Measurements from ENCODE around the gene ARHGAP10.

Gene ARHGAP10

DNA sequence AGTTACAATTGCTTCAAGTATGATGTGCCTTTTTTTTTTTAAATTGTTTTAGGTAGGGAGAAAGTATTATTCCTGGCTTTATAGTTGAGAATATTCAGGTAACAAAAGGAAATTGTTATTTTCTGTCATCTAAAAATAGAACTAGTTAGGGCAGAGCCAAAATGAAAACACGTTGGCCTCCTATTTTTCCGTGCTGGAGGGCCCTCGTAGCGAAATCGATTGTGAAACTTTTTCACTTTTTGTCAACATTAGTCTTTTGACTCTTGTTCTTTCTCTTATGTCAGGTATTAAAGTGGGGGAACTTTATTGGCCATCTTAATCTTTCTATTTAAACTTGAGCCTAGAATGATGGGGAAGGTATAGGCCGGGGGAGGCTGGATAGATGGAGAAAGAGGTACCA, 104.9 kb downstream of the ARHGAP10 start:
- H3K4me1 ChIP-seq (ENCODE audit: low read depth, poor library complexity, severe bottlenecking): peaks cover under 1% of the 10 kb centered on the region
- H3K36me3 ChIP-seq (ENCODE audit: insufficient read depth): no peaks in the 10 kb centered on the region
- no peak overlapping the region for H3K9ac ChIP-seq
- no peak overlapping the region for H2AFZ ChIP-seq (ENCODE audit: low read depth)
- H3K4me3 ChIP-seq (IDR thresholded peaks at IDR 0.05; ENCODE audit: insufficient read depth, low read depth, low read length): no peak overlapping the region
- H3K4me2 ChIP-seq: no peak overlapping the region
- H4K20me1 ChIP-seq (ENCODE audit: insufficient read depth): no peaks in the 10 kb centered on the region
- no peaks in the 10 kb centered on the region for H3K27me3 ChIP-seq (ENCODE audit: insufficient read depth, low read depth)
- TF ChIP-seq, protein P1, sequence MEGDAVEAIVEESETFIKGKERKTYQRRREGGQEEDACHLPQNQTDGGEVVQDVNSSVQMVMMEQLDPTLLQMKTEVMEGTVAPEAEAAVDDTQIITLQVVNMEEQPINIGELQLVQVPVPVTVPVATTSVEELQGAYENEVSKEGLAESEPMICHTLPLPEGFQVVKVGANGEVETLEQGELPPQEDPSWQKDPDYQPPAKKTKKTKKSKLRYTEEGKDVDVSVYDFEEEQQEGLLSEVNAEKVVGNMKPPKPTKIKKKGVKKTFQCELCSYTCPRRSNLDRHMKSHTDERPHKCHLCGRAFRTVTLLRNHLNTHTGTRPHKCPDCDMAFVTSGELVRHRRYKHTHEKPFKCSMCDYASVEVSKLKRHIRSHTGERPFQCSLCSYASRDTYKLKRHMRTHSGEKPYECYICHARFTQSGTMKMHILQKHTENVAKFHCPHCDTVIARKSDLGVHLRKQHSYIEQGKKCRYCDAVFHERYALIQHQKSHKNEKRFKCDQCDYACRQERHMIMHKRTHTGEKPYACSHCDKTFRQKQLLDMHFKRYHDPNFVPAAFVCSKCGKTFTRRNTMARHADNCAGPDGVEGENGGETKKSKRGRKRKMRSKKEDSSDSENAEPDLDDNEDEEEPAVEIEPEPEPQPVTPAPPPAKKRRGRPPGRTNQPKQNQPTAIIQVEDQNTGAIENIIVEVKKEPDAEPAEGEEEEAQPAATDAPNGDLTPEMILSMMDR (conservative IDR thresholded peaks at IDR 0.05; ENCODE audit: low read depth, low read length): no peak
- H3K79me2 ChIP-seq (ENCODE audit: insufficient read depth, low read depth): peaks cover 4% of the 10 kb centered on the region; the same call in 1 of the 2 replicates
- H3K27ac ChIP-seq: no peak overlapping the region

DNA sequence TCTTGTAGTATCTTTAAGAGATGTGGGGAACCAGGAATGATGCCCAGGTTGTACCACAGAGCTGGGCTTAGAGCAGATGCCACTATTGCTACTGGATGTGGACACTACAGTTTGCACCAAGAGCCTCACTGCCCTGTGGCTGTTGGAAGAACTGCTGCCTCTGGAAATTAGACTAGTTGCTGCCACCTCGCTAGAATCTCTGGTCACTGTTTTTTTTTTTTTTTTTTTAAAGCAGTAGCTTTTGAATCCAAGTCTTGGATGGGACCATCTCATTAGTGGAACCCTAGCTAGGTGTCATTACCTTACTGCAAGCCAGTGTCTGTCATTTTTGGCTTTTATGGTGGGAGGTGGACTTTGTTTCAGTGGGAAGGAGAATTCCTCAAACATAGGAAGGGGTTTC, 105.5 kb downstream of the ARHGAP10 start:
- no peak overlapping the region for H3K4me2 ChIP-seq
- H3K36me3 ChIP-seq (ENCODE audit: insufficient read depth): no peaks in the 10 kb centered on the region

DNA sequence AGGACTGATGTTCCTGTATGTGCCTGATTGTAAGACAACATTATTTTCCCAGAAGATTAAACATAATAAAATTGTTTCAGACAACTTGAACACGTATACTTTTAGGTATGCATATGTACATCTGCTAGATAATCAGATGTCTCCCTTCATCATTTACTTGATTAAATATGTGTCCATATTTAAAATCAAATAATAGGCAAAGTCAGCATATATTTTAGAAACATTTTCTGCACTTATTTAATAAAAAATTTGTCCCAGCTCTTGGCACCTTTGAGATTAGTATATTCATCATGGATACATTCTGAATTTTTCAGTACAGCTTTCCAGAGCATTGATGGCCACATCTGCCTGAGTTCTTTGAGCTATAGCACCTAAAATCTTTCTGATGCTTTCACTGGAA, 106.0 kb downstream of the ARHGAP10 start:
- TF ChIP-seq, protein P1 (conservative IDR thresholded peaks at IDR 0.05; ENCODE audit: low read depth, low read length): no peak
- peaks cover 4% of the 10 kb centered on the region; the same call in 1 of the 2 replicates for H3K79me2 ChIP-seq (ENCODE audit: insufficient read depth, low read depth)

More for the DNA sequence above, 105.5 kb downstream of the ARHGAP10 start:
- Histone ChIP-seq H3K27me3 (ENCODE audit: insufficient read depth, low read depth) (no peaks in the 10 kb centered on the region), H3K4me1 (ENCODE audit: low read depth, poor library complexity, severe bottlenecking) (peaks cover 5% of the 10 kb centered on the region), H4K20me1 (ENCODE audit: insufficient read depth) (no peaks in the 10 kb centered on the region), H3K79me2 (ENCODE audit: insufficient read depth, low read depth) (peaks cover 4% of the 10 kb centered on the region; the same call in 1 of the 2 replicates), H2AFZ (ENCODE audit: low read depth) (no peak overlapping the region), H3K9ac (no peak overlapping the region), H3K4me3 (IDR thresholded peaks at IDR 0.05; ENCODE audit: insufficient read depth, low read depth, low read length) (no peak overlapping the region), H3K27ac (no peak overlapping the region)
- TF ChIP-seq, protein P1 (conservative IDR thresholded peaks at IDR 0.05; ENCODE audit: low read depth, low read length): no peak

DNA sequence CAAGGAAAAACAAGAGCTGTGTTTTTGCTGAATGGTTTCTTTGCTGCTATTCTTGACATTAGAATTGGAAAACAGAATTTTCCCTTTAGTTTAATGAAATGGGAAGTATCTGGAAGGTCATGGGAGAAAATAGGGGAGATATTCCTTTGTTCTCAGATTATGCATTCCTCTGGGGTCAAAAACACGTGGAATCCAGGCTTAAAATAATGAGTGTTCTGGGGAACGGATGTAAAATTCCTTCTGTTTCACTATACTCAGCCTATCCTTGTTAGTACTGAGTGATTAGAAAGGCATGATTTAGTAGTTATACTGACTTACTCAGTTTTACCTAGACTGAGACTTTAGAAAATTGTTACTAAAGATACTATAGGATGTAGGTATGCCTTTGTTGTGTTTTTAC, 107.3 kb downstream of the ARHGAP10 start:
- Histone ChIP-seq H3K4me3 (IDR thresholded peaks at IDR 0.05; ENCODE audit: insufficient read depth, low read depth, low read length) (no peak overlapping the region), H3K27me3 (ENCODE audit: insufficient read depth, low read depth) (no peaks in the 10 kb centered on the region), H3K79me2 (ENCODE audit: insufficient read depth, low read depth) (peaks cover 9% of the 10 kb centered on the region; the same call in 1 of the 2 replicates), H3K4me1 (ENCODE audit: low read depth, poor library complexity, severe bottlenecking) (peaks cover 21% of the 10 kb centered on the region), H4K20me1 (ENCODE audit: insufficient read depth) (no peaks in the 10 kb centered on the region), H2AFZ (ENCODE audit: low read depth) (no peak overlapping the region), H3K4me2 (no peak overlapping the region), H3K27ac (no peak overlapping the region), H3K9ac (no peak overlapping the region), H3K36me3 (ENCODE audit: insufficient read depth) (no peaks in the 10 kb centered on the region)
- TF ChIP-seq, protein P1 (conservative IDR thresholded peaks at IDR 0.05; ENCODE audit: low read depth, low read length): no peak

More for the DNA sequence above, 106.0 kb downstream of the ARHGAP10 start:
- no peaks in the 10 kb centered on the region for H3K36me3 ChIP-seq (ENCODE audit: insufficient read depth)
- no peak overlapping the region for H3K27ac ChIP-seq
- H3K27me3 ChIP-seq (ENCODE audit: insufficient read depth, low read depth): no peaks in the 10 kb centered on the region
- peaks cover 10% of the 10 kb centered on the region for H3K4me1 ChIP-seq (ENCODE audit: low read depth, poor library complexity, severe bottlenecking)
- H3K4me2 ChIP-seq: no peak overlapping the region
- no peaks in the 10 kb centered on the region for H4K20me1 ChIP-seq (ENCODE audit: insufficient read depth)
- no peak overlapping the region for H2AFZ ChIP-seq (ENCODE audit: low read depth)
- H3K9ac ChIP-seq: no peak overlapping the region
- H3K4me3 ChIP-seq (IDR thresholded peaks at IDR 0.05; ENCODE audit: insufficient read depth, low read depth, low read length): no peak overlapping the region

Measured in KMS-11 (cell line).